Ectodermal cell (in vitro differentiated cells): Measurements from ENCODE around the gene MAP2K7.
"Not testable (repeated sequence)": the region's sequence is repeated elsewhere in the genome, so short reads cannot be mapped to it uniquely, and the experiment has no call there.

Experiments used
- H3K27ac ChIP-seq: 2 replicates; pipeline ENCODE4 v1.7.0; 2013; ENCODE audit warnings: mild to moderate bottlenecking, low read depth, low read length; ENCODE audit not compliant: insufficient read depth, poor library complexity, severe bottlenecking
- H3K27me3 ChIP-seq: 2 replicates; pipeline ENCODE4 v1.7.0; 2013; ENCODE audit warnings: mild to moderate bottlenecking, low read length; ENCODE audit not compliant: insufficient read depth, control insufficient read depth, poor library complexity, severe bottlenecking
- H3K36me3 ChIP-seq: one replicate; pipeline ENCODE4 v1.7.0; 2013; ENCODE audit warnings: low read length; ENCODE audit not compliant: control insufficient read depth, insufficient read depth
- H3K4me1 ChIP-seq: one replicate; pipeline ENCODE4 v1.7.0; 2013; ENCODE audit warnings: low read length; ENCODE audit not compliant: control insufficient read depth, insufficient read depth
- H3K4me3 ChIP-seq: 2 replicates; pipeline ENCODE4 v1.7.0; 2013; ENCODE audit warnings: low read depth, low read length, control low read depth; ENCODE audit not compliant: insufficient read depth
- H3K9me3 ChIP-seq: 2 replicates; pipeline ENCODE4 v1.7.0; 2013; ENCODE audit warnings: mild to moderate bottlenecking, low read length, moderate library complexity; ENCODE audit not compliant: control insufficient read depth
- WGBS, 2 experiments: methylation state at CpG; one replicate each; pipeline ENCODE4 v1.1.7; 2013; ENCODE audit warnings: missing lambda C conversion rate in 2 of 2; 5-methylcytosine and 5-hydroxymethylcytosine counted together

Gene MAP2K7

DNA sequence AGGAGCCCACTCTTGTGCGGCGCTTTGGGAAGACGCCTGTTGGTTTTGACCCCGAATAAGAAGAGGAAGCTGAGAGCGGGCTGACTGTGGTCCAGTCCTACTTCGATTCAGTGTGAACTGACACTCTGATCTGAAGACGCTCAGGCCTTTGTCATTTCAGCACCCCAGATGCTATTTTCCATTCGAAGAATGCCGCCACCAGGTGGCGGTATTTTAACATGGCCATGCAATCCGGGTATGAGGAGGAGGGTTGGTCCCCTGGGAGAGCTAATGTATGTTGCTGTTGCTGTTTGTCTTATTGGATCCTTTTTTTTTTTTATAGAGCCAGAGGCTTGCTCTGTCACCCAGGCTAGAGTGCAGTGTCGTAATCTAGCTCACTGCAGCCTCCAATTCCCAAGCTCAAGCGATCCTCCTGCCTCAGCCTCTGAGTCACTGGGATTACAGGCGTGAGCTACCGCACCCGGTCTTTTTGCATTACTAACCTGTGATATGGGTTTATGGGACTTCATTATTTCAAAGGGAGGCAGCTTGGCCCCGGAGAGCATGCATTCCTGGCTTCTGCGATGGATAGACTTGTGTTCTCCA lies 40.6 kb downstream of the MAP2K7 start:
- no peaks in the 10 kb centered on the region for H3K4me1 ChIP-seq
- H3K36me3 ChIP-seq: peaks cover 9% of the 10 kb centered on the region
- H3K9me3 ChIP-seq: no peaks in the 10 kb centered on the region
- H3K27me3 ChIP-seq: no peaks in the 10 kb centered on the region
- WGBS, 2 experiments: 32 to 33% methylated on average over 18 of the region's 18 CpGs
- peak overlapping the region; percentile 94 for H3K27ac ChIP-seq
- H3K4me3 ChIP-seq: peak overlapping the region; percentile 96

DNA sequence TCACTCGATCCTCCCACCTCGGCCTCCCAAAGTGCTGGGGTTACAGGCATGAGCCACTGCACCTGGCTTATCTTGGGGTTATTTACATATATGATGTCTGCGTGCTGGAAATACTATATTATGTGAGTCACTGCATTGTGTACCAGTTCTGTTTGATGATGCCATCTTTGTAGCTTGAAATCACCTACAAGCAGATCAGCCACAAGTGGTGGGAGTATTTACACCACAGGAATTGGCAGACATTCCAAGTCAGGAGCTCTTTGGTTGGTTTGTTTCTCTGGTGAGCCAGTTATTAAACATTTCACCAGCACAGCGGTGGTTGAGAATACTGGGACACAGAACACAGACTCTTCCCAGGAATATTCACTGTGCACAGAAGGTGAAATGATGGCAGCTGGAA lies 44.3 kb downstream of the MAP2K7 start:
- H3K9me3 ChIP-seq: no peaks in the 10 kb centered on the region
- H3K4me1 ChIP-seq: no peaks in the 10 kb centered on the region
- H3K4me3 ChIP-seq: no peak overlapping the region
- no peaks in the 10 kb centered on the region for H3K36me3 ChIP-seq
- no peaks in the 10 kb centered on the region for H3K27me3 ChIP-seq
- no peak overlapping the region for H3K27ac ChIP-seq
- WGBS, 2 experiments: 93 to 94% methylated on average over 4 of the region's 4 CpGs

DNA sequence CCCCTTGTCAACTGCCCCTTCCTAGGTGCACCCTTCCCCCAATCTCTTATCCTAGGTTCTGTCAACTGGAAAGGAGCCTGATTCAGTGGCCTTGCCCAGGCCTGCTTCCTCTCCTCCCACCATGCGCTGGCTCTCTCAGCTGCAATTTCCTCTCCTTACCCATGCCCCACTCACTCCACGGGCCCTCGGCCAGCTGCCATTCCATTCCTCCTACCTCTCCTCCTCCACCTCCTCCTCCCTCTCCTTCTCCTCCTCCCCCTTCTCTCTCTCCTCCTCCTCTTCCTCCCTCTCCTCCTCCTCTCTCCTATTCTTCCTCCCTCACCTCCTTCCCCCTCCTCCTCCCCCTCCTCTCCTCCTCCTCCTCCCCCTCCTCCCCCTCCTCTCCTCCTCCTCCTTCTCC lies 49.4 kb downstream of the MAP2K7 start:
- Histone ChIP-seq H3K36me3 (no peaks in the 10 kb centered on the region), H3K4me3 (no peak overlapping the region), H3K27me3 (no peaks in the 10 kb centered on the region), H3K9me3 (no peaks in the 10 kb centered on the region), H3K27ac (no peak overlapping the region), H3K4me1 (no peaks in the 10 kb centered on the region)
- 61 to 69% methylated on average over 3 of the region's 3 CpGs for WGBS, 2 experiments

DNA sequence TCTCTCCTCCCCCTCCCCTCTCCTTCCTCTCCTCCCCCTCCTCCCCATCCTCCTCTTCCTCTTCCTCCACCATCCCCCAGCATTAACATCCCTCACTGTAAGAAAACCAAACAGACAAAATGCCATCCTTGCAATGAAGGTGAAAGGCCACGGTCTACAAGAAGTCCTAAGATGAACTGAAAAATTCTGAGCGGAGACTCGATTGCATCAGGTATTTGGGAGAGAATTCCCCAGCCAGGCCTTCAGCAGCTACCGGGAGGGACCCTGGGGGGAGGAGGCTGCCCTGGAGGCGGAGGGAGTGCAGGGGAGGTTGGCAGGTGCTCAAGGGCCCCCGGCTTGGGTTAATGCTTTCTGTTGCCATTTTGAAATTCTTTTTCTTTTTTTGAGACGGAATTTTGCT lies 49.9 kb downstream of the MAP2K7 start:
- WGBS, 2 experiments: 79 to 82% methylated on average over 7 of the region's 7 CpGs

DNA sequence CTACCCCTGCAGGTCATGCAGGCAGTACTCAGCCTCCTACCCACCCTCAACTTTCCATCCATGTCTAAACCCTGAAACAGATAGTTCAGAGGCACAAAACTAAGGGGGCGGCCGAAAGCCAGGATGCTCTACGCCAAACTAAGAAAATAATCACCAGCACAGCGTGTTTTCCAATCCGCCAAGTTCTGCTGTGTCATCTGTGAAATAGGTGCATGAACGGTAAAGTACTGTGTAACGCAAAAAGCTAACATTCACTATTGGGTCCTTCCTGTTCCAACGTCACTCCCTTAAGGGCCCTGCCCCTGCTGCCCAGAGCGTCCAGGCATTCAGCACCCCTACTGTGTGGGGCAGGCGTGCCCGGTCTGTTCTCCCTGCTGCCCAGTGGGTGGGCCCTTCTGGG lies 52.0 kb downstream of the MAP2K7 start:
- H3K27ac ChIP-seq: no peak overlapping the region
- H3K36me3 ChIP-seq: peaks cover under 1% of the 10 kb centered on the region
- H3K27me3 ChIP-seq: no peaks in the 10 kb centered on the region
- no peaks in the 10 kb centered on the region for H3K4me1 ChIP-seq
- no peak overlapping the region for H3K4me3 ChIP-seq
- WGBS, 2 experiments: 83 to 88% methylated on average over 11 of the region's 11 CpGs
- no peaks in the 10 kb centered on the region for H3K9me3 ChIP-seq

More for the DNA sequence above, 49.9 kb downstream of the MAP2K7 start:
- H3K4me1 ChIP-seq: no peaks in the 10 kb centered on the region
- no peaks in the 10 kb centered on the region for H3K36me3 ChIP-seq
- no peaks in the 10 kb centered on the region for H3K9me3 ChIP-seq
- H3K4me3 ChIP-seq: no peak overlapping the region
- H3K27me3 ChIP-seq: no peaks in the 10 kb centered on the region
- no peak overlapping the region for H3K27ac ChIP-seq

DNA sequence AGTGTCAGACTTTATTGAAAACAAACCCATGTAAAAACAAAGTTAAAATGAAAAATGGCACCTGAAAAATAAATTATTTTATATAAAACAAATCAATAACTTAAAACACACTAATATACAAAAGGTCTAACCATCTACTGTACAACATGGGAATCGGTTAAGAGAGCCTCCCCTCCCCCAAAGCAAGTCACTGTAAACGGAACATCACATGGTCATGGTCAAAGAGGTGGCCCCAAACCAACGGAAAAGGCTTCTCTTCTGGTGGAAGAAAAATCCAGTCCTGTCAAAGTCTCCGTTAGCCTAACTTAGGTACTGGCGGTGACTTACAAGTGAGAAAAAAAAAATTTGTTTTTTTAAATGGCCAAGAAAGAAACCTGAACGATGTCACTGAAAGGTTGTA lies 55.5 kb downstream of the MAP2K7 start:
- no peak overlapping the region for H3K27ac ChIP-seq
- WGBS, 2 experiments: 90 to 97% methylated on average over 6 of the region's 6 CpGs

DNA sequence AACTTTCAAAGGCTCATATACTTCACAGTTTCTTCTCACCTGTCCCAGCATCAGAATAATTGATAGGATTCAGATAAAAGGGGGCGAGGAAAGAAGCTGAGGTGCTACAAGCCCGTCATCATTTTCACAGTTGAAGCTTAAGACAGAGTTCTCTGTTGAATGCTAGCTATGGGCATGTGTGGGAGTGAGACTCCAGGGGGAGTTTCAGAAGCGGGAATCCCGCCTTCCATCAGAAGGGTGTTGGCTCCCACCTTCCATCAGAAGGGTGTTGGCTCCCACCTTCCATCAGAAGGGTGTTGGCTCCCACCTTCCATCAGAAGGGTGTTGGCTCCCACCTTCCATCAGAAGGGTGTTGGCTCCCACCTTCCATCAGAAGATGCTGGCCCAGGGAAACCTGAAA lies 57.4 kb downstream of the MAP2K7 start:
- not testable (repeated sequence) for H3K27me3 ChIP-seq, H3K4me1 ChIP-seq, H3K9me3 ChIP-seq, H3K4me3 ChIP-seq
- 93 to 99% methylated on average over 4 of the region's 4 CpGs for WGBS, 2 experiments
- H3K36me3 ChIP-seq: peaks cover 38% of the 10 kb centered on the region
- H3K27ac ChIP-seq: peak overlapping the region; percentile 26

More for the DNA sequence above, 55.5 kb downstream of the MAP2K7 start:
- Histone ChIP-seq H3K27me3 (no peaks in the 10 kb centered on the region), H3K9me3 (no peaks in the 10 kb centered on the region), H3K4me3 (no peak overlapping the region), H3K36me3 (peaks cover 28% of the 10 kb centered on the region), H3K4me1 (no peaks in the 10 kb centered on the region)

DNA sequence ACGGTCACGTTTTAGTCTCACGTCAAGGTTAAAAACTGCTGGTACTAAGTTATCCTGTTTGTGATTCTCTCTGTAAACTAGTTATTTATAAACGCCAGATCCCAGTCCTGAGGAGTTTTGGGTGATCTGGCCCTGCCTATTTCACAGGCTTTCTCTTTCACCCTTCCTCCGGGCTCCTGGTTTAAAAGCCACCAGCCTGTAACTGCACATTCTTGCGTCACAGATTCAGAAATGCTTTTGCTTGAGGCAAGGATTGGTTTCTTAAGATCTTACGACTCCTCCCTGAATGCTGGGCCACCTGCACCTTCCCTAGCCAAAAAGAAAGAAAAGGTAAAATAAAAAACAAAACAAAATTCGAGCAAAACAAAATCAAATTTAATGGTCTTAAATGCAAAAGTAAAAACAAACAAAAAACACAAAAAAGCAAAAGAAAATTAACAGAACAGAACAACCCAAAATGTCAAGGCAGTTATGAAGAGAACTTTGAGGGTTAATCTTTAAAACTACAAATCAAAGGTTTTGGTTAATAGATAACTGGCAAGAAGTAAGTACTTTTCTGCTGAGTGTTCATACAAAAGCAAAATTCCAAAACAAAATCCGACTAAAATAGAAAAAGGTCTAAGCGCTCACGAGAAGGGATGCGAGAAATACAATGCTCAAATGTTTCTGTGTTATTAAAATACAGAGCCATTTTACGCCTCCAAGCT lies 58.4 kb downstream of the MAP2K7 start:
- Histone ChIP-seq H3K36me3 (peaks cover 47% of the 10 kb centered on the region), H3K9me3 (no peaks in the 10 kb centered on the region), H3K4me3 (no peak overlapping the region), H3K4me1 (no peaks in the 10 kb centered on the region), H3K27me3 (no peaks in the 10 kb centered on the region), H3K27ac (no peak overlapping the region)
- WGBS, 2 experiments: 96% methylated on average over 12 to 13 of the region's 13 CpGs

DNA sequence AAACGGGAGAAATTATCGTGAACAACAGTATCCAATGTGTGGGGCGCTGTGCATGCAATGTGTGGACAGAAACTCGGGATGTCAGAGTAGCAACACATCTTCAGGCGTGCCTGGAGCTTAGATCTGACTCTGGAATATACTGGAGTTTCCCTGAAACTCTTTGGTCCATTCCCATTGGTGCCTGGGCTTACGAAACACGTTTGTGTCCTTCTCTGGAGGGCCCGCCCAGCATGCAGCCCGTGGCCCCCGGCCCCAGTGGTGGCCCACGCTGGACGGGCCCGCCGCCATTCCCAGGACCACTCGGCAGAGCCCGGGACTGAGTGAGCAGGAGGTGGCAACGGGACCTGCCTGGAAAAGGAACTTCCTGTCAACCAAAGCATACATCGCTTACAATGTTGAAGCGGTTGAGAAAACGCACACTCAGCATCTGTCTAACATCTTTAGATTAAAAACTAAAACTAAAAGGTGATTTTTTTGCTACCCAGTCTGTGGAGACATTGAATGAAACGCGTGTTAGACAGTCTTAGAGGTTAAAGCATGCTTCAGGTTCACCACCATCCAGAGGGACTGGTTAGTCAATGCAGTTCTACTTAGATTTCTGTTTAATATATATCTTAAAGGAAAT lies 59.1 kb downstream of the MAP2K7 start:
- no peak overlapping the region for H3K4me3 ChIP-seq
- peaks cover 54% of the 10 kb centered on the region for H3K36me3 ChIP-seq
- no peaks in the 10 kb centered on the region for H3K27me3 ChIP-seq
- WGBS, 2 experiments: 95 to 96% methylated on average over 22 of the region's 22 CpGs
- no peak overlapping the region for H3K27ac ChIP-seq
- H3K9me3 ChIP-seq: no peaks in the 10 kb centered on the region
- no peaks in the 10 kb centered on the region for H3K4me1 ChIP-seq

DNA sequence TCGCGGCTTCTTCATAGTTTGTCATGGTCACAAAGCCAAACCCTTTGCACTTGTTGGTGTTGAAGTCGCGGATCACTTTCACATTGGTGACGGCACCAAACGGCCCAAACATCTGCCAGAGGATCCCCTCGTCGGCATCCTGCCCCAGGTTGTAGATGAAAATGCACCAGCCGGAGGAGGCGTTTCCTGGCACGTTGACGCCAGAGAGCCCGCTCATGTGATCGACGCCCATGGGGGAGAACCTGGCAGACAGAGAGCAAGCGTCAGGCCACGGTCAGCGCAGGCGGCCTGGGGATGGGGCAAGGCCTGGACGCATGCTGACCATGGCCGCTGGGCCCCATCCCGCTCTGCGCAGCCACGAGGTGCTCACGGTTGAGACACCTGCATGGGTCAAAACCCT lies 59.9 kb downstream of the MAP2K7 start:
- 96% methylated on average over 25 of the region's 25 CpGs for WGBS, 2 experiments
- H3K36me3 ChIP-seq: peaks cover 62% of the 10 kb centered on the region

More for the DNA sequence above, 59.9 kb downstream of the MAP2K7 start:
- Histone ChIP-seq H3K27me3 (no peaks in the 10 kb centered on the region), H3K27ac (no peak overlapping the region), H3K4me3 (no peak overlapping the region), H3K9me3 (no peaks in the 10 kb centered on the region), H3K4me1 (no peaks in the 10 kb centered on the region)
